Activated CD8-positive, alpha-beta memory T cell treated with anti-CD3 and anti-CD28 coated beads for 4 hours (primary cell): ENCODE results near the gene PDE4D.

Source experiments
- DNase-seq, 2 donors: peaks; one replicate each; pipeline ENCODE4 v3.0.0-alpha.2; 2020; ENCODE audit warnings: low read depth in 2 of 2

The PDE4D gene

DNA sequence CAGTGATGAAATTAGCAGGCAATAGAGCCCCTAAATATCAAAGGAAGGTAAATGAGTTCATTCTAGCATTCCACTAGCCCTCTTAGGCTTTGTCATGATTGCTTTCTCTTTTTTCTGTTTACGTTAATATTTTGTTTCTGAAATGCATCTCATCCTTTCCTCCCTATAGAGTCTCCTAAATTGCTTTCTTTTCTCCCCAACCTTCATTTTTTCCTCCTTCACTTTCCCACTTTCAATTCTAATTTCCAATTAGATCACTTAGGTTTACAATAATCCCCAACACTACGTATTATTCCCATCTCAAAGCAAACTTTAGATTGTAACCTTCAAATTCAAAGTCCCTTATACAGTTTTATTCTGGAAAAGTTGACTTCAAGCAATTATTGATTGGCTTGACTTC lies 751.4 kb downstream of the PDE4D start:
- no peak for DNase-seq

DNA sequence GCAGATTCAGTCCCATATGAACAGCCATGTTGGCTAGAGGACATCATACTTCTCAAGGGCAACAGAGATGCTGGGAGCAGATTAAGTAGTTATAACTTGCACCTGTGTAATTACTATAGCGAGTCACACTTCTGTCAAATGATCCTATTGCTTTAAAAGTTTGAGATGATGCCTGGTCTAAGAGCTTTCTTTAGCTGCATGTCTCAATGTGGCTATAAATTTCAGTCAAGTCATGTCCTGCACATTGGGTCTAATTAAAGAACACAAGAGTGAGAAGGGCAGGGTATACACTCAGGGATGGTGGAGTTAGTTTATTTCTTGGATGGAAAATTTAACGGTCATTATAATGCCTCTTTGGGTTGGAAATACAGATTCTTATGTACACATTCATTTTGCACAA lies 753.4 kb downstream of the PDE4D start:
- no peak for DNase-seq

DNA sequence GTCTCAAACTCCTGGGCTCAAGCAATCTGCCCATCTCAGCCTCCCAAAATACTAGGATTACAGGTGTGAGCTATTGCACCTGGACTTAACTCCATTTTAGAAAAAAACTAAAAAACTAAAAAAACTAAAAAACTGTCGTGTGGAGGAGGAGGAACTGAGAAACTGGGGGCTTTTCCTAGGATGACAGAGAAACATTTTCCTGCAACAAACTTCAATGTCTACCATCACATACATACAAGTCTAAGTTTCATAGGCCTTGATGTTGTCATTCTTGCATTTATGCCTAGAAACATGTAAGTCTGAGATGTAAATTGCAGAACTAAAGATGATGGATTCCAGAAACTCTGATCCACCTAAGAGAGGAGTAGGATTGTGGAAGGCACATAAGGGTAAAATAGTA lies 753.8 kb downstream of the PDE4D start:
- DNase-seq: no peak

DNA sequence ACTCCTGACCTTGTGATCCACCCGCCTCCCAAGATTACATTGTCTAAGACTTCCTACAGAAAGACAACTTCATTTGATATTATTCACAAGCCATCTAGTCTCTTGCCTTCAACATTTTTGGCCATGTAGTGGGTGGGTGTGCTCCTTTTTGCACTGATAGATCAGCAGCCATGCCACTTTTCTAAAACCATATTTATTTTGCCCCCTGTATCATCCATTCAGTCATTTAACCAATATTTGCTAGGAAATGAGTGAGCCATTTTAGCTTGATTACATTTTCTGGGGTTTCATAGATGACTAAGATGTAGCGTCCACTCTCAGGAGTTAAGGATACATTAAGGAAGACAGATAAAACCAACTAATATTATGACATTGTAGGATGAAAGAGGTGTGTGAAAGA lies 755.0 kb downstream of the PDE4D start:
- no peak for DNase-seq

DNA sequence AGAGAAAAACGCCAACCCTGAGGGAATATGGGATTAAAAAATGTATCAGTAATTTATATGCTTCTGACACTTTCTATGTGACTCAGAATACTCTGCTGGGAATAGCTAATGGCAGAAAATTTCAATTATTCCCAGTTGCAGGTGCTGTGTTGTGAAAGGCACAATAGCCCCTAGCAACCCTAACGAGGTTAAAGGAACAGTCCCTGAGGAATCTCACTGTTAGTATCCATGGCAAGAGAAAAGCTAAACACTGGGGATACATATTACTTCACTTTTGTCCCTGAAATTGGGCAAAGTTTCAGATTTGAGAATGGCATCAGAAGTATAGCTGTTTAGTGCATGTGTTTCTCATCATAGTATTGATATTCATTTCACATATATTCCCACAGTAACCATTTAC lies 755.7 kb downstream of the PDE4D start:
- DNase-seq: no peak

DNA sequence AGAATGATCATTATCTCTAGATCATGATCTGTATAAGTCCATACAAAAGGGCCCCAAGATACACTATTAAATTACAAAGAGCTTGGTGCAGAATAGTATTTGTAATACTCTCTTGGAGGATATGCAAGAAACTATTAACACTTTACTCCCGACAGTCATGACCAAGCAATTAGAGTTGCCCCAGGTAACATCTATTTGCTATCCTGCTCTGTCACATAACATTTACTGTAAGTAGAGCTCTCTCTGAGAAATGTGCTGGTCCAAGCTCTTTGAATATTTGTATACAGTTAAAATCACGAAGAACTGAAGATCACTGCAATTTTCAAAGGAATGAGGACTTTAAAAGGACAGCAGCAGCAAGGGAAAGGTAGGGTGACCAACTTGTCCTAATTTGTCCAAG lies 757.0 kb downstream of the PDE4D start:
- no peak for DNase-seq

DNA sequence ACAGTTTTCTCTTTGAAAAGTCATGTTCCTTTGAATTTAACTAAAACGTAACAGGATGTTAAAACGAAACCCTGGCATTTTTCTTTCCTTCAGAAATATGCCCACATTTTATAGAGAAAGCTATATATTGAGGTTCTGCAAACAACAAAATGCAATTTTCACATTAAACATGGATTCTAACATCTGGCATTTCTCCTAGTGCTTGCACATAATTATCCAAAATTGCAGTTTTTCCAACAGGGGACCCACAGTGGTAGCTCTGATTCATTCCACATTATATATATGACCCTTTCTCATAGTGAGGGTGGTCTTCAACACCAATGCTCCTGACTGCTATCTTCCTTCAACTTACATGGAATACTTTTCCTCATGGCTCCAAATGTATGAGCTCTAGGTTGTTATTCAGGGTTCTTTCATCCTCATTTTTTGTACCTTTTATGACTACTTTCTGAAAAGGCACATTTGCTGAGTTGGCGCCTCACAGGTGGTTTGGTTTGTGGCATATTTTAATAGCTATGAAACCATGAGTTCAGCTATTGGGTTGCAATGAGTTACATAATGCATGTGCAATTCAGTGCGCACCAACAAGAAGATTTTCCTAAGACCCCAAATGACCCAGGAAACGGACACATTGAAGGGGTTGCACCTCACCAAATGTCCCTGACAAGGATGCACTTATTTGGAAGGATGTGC lies 758.9 kb downstream of the PDE4D start:
- no peak for DNase-seq

DNA sequence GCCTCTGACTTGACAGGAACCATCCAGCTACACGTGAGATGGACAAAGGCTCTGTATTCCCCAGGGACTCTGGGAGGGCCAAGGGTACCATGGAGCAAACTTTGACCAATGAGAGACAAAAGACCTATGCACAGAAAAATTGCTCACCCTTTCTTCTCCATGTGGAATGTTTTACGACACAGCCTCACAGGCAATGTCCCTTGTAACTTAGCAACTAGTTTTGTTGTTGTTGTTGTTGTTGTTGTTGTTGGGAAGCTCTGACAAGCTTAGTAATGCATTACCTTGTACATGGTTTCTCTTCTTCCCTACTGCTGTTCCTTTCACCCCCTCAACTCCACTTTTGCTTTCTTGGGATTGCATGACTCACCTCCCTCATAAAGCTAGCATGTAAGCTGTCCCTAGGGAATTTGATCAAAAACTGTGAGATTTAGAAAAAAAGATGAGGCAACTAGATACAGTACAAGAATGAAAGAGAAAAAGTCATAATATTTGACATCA lies 759.7 kb downstream of the PDE4D start:
- no peak for DNase-seq

DNA sequence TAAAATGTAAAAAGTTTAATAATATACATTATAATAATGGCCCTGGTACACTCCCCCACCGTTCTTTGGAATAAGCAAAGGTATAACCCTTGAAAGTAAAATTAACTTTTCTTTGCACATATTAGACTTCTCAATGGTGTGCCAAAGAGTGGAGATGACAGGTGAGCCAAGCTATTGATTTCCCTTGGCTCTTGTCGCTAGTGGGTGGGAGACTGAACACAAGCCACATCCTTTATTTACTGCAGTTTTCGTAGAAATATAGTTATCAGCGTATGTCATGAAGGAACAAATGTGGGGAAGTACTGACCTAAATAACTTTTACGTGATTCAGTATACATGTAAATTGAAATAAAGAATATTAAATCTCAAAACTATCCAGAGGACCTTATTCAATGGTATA lies 761.4 kb downstream of the PDE4D start:
- no peak for DNase-seq

DNA sequence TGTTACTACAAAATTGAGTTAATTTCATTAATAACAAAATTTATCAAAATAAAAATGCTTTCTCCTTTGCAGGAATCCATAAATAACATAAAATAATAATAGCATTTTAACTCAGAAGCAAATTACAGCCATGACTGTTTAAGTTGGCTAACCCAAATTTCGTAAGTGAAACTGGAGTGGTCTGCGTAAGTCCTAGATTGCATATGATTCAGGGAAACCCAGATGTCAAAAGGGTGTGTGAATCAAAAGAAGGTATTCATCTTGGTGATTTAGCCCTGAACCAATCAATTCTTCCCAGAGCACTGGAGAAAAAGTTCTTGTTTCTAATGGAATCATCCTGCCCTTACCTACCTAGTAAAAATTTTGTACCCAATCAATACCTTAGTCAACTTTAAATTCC lies 763.1 kb downstream of the PDE4D start:
- no peak for DNase-seq

DNA sequence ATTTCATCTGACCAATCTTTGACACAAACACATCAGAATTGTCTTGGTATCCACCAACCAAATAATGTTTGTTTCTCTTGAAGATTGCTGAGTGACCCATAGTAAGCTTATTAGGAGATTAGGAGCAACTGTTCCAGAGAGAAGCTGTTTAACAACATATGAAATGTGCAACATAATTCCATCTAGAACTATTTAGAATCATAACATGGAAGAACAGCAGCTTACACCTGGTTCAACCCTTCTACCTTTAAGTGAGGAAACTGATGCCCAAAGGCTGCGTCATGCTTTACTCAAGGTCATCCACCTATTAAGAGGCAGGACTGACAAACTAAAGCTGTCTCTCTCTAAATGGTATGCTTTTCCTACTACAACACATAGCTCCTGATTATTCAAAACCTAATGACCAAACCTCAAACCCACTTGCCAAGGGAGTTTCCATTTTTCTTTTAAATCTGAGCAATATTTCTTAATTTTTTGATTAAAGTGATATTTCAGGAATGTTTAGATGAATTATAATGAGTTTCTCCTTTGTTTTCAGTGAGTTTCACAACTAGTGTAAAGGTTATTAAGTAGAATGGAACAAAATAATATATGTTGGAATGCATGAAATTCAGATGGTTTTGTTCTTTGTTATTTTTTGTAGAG lies 764.8 kb downstream of the PDE4D start:
- no peak for DNase-seq

DNA sequence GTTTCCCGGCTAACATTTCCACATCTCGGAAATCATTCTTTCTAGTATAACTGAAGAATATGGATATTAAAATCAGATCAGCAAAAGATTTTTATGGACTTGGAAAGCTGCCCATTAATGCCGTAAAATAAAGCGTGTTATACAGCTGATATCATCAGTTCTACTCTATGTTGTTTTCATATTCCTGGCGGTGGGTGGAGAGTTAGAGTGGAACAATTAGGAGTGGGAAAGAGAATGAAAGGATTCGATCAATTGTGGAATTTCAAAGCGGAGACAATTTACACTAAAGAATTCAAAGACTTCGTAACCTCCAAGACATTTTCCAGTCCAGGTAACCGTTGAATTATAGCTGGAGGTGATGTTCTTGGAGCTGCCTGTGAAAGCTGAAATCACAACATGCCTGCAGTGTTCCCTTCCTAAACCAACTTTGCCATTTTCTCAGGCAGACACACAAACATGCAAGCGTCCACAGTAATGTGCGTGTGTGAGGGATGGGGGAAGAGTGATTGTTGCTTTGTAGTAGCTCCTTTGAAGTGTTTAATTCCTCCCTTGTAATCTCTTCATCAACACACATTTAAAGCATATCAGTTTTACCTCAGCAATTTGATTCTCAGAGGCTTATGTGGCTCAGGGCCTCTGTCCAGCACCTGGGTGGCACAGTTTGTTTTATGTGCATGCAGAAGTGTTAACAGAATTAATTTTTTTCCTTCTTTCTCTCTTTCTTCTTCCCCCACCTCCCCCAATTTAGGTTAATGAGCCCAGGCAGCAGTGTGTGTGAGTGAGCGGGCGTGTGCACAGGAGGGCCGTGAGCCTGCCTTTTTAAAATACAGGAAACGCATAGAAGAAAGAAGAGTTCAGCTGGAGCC lies 766.6 kb downstream of the PDE4D start:
- DNase-seq: no peak

DNA sequence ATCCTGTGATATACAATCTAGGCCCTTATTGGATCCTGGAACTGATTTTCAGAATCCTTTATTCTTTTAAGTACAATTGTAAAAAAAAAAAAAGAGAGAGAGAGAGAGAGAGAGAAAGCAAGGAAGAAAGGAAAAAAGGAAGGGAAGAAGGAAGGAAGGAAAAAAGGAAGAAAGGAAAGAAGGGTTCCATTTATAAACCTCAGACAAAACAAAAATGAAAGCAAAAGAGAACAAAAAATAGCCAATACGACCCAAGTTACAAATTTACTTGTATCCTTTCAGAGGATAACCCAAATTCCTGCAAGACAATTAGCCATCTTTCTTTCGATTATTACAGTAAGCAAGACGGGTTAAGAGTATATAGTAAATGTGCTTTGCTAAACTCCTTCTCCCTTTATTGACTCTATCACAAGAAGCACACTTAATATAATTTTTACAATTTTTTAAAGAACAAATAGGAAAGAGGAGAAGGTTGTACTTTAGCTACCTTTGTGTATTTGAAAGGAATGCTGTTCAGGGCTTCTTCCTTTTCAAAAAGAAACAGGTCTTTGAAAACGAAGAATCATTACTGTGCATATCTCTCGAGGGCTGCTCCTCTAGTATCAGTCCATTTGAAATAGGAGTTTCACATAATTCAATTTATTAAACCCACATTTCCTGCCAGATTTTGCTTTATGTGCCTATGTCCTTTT lies 767.4 kb downstream of the PDE4D start:
- DNase-seq: no peak

DNA sequence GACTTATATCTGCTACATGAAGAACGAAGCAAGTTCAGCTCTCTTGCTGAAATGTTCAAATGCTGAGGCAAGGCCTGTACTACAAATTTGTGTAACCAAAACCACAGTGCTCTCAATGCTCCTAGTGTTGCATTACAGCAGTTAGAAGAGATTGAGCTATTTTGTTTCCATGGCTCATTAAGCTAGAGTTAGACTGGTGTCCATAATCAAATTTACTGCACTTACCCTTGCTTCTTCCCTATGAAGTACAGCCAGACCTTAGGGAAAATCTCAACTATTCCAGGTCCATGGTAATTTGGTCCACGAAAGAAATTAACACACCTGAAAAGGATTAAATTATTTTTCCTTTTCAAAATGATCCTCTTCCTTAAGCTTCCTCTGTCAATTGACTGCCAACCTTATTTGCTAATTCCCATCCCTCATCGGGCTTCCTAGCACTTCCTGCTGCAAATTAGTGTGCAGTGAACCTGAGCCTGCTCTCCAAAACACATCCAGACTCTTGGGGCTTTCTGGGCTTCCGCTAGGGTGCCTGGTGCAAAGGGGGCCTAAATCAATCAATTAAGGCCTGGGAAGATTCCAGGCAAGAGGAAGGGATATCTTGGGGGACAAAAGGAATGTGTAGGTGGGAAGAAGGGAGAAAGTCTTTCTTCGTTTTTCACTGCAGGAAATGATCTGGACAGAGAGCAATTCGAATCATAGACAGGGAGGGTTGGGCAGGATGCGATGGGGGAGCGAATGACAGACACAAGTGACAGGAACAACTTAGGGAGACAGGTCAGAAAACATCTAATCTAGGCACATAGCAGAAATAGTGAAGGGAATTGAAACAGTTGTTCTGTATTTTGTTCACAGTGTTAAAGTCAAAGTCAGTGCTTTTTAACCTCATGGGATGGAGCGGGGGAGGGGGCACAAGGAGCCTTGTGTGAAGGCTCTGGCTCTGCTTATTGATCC lies 768.2 kb downstream of the PDE4D start:
- no peak for DNase-seq

DNA sequence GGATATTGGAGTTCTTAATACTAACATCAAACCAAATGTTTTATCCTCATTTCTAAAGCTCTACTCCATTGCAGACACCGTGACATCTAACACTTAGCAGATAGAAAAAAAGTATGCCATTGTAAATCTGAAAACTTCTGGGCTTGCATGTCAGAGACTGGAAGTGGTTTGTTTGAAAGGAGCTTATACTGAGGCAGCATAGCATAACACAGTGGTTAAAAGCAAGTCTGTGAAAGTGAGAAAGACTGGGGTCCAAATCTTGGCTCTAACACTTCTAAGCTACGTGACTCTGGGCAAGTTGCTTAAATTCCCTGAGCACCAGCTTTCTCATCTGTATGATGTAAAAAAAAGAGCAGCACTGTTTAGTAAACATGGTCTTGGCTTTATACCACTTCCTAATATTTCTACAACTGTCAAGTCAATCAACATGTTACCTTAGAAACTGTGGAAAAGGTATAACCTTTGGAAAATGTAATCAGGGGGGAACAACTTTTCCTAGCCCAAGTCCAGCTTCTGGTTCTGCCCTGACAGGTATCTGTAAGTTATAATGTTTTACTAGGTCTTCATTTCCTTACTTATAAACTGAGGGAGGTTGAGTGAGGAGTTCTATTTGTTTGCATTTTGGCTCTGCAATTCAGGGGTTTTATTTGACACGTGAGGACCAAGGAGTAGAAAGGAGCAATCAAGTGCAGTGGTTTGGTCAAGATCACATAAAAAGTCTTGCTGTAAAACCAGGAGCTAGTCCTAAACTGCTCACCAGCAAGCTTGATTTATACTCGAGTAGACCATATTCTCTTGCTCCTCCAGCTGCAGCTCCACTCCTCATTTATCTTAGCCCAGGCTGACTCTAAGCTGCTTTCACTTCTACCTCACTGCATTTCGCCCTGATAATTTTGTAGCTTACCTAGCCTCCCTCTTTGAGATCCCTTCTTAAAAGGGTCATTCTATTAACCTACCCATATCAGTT lies 769.6 kb downstream of the PDE4D start:
- no peak for DNase-seq

DNA sequence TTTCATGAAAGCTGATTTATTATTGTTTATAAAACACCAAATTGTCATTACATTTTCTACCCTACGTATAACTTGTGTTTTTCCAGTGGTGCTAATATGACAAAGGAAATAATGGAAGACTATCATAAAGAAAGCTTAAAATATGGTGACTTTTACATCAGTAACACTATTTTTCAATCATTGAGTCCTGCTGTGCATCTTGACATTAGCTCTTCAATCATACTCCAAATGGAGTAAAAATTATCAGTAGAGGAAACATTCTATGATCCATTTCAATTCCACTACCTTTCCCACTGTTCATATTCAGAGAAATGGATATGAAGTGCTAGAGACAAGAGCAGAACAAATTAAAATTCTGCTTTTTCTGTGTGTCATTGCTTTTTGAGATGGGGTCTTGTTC lies 774.0 kb downstream of the PDE4D start:
- no peak for DNase-seq

DNA sequence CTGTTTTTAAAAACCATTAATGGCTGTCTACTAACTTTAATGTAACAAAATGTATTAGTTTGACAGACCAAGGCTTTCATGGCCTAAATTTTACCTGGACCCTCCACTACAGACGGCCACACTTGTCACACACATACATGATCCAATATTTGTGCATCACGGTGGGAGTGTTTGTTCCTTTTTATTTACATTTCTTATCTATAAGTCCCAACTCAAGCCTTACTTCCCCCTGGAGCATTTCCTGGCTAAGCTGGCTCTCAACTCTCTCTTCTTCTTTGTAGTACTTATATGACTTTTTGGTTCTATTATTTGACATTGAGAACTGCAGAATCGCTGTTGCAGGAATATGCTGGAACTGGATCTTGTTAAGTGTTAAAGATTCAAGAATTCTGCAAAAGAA lies 776.2 kb downstream of the PDE4D start:
- DNase-seq: no peak

DNA sequence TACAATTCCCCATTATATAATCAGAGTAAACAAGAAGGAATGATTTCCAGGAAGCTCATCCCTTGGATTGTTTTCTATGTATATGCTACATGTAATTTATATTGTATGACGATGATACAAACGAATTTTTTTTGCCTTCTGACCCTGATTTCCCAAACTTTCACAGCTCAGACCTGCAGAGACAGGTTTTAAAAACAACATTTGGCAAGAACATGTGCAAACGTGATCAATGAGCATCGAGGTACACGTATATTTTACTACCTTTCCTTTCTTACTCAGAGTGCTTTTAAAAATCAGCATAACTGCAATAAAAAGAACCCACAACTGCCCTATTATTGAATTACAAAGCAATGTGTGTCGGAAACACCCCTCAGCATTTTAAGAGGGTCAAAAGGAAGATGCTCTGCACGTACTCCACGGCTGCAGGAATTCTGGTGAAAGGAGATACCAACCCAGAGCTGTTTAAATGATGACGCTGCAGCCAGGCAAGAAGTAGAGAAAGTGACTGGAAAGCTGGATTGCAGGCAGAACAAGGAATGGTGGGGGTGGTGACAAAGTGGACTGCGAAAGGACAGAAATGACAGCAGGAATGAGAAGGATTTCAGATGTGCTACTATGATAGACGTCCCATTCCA lies 777.2 kb downstream of the PDE4D start:
- DNase-seq: no peak

DNA sequence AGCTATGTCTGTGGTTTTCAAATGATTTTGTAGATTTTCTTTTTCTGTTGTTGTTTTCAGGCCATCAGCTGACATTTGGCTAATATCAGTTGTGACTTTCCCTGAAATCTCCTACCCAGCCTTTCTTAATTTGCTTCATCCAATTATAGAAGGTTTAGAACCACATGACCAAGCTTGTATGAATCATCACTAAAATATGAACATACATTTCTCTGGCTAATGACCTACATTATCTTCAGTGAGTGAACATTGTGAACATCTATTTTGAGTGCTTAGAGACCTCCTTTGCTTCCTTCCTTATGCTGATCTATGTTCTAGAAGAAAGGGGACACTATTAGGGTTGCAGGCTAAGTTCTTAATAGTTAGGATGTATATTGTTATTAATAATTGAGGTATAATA lies 778.2 kb downstream of the PDE4D start:
- no peak for DNase-seq
